GM12864 (cell line): ENCODE measurements around the gene GRID1.

Experiments used
- DNase-seq: peaks from one replicate; pipeline ENCODE4 v3.0.0-alpha.2; 2011; ENCODE audit warnings: low read depth
- H3K4me3 ChIP-seq: 2 replicates; pipeline ENCODE4 v1.5.1; 2011; ENCODE audit warnings: mild to moderate bottlenecking, low read depth, low read length, control low read depth
- CTCF ChIP-seq: IDR thresholded peaks from 2 replicates; pipeline ENCODE4 v1.5.1; 2011; ENCODE audit warnings: low read depth, mild to moderate bottlenecking, moderate library complexity, low read length, control low read depth, inconsistent platforms; ENCODE audit errors: missing control alignments

GRID1 gene

GRCh38 chr10:86353506-86354485 is 12.8 kb downstream of the GRID1 start:
- no peak for DNase-seq
- H3K4me3 ChIP-seq = no peak overlapping the region
- no peak for TF ChIP-seq CTCF

DNA sequence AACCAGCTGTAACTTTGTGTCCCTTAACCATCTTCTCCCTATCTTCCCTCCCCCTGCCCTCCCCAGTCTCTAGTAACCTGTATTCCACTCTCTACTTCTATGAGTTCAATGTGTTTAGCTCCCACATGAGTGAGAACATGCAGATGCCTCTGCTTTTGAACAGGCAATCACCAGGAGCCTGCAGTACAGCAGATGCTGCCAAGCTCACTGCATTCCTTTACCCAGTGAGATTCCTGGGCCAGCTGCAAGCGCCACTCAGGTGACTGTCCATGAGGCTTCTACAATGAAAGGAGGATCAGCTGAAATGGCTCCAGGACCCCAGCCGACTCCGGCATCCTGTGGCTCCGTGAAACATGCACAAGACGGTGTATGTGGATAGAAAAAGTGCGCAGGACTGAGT is 15.7 kb downstream of the GRID1 start:
- no peak for TF ChIP-seq CTCF
- DNase-seq = no peak
- no peak overlapping the region for H3K4me3 ChIP-seq

DNA sequence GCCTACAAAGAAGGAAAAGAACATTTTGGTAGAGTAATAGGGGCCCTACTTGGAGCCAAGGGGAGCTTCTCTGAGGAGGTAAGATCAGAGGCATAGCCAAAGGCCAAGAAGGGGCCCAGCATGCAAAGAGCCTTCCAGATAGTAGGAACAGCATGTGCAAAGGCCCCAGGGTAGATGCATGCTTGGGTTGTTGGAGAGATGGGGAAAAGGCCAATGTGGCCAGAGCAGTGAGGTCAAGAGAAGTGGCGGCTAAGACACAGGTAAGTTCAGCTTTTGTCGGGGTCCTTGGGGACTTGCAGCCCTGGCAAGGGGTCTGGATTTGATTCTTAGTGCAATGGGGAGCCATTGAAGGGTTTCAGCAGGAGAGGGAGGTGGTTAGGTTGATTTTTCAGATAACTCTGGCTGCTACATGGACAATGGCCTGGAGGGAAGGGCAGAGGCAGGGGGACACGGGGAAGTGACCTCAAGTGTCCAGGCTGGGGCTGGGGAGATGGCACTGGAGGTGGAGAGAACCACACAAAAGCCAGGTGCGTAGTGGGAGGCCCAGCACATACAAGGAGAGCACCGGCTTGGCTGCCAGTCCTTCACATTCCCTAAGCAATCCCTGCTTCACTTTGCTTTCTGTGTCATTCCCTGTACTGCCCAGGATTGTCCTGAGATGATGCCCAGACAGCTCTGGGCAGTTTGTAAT is 16.5 kb downstream of the GRID1 start:
- no peak for TF ChIP-seq CTCF
- H3K4me3 ChIP-seq = no peak overlapping the region
- DNase-seq = no peak

DNA sequence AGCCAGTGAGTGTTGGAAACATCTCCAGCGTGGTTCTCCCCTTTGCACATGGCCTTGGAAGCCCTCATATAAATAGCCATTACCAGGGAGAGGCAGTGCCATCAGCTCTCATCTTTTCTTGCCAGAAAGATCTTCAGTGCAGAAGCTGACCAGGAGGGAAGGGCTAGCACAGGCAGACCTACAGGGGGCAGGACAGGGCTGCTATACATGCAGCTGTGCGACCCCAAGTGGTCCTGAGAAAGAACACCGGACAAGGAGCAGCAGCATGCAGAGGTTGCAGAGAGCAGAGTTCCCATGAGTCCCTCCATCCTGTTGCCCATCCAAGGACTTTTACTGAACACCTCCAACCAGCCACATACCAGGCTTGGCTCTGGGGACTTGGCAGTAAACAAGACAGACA is 17.1 kb downstream of the GRID1 start:
- DNase-seq = no peak
- peak; percentile 58 for TF ChIP-seq CTCF
- no peak overlapping the region for H3K4me3 ChIP-seq

GRCh38 chr10:86348321-86349210 is 18.0 kb downstream of the GRID1 start:
- peak; percentile 13 for TF ChIP-seq CTCF
- H3K4me3 ChIP-seq = no peak overlapping the region
- DNase-seq = no peak

- no peak for DNase-seq
- no peak overlapping the region for H3K4me3 ChIP-seq
- TF ChIP-seq CTCF = no peak
These were observed 18.7 kb downstream of the GRID1 start for GRCh38 chr10:86347856-86348255.
